ENCODE data around the gene RAB40C. TPM values are rescaled to one million over a fixed set of nuclear protein-coding genes. Genes with fewer than 3 reads are reported as not detected.

RAB40C gene
- total RNA-seq, 1 experiment from 2014 or later, result 30.7 TPM

DNA sequence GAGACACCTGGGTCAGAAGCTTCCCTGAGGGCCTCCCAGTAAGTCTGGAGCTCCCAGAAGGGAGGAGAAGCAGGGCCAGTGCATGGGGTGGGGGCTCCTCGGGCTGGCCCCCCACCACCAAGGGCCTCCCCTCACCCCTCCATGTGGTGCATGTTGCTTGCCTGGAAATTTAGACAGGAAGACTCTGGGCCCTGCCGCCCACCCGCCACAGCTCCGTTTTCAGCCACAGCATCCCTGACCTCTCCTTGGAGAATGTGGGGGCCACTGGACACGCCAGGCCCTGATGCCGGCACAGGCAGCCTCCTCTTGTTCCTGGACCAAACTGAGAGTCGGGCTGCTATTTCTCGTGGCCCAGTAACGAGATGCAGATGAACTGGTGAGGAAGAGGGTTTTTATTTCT is 49.0 kb downstream of the RAB40C start:
- no peaks in the 10 kb centered on the region for H3K27me3 ChIP-seq (ENCODE audit: control insufficient read depth, insufficient read depth, low read length)
- CTCF ChIA-PET, result no interaction called here
- no peaks in the 10 kb centered on the region for H3K36me3 ChIP-seq (ENCODE audit: control insufficient read depth, insufficient read depth, low read length)
- H3K4me1 ChIP-seq (ENCODE audit: control insufficient read depth, insufficient read depth, low read length), result peaks cover 37% of the 10 kb centered on the region
- POLR2A ChIA-PET, result no interaction called here
- no peak overlapping the region for H3K4me3 ChIP-seq (ENCODE audit: low read depth in 2 of 2, low read length in 2 of 2)
- ATAC-seq (no peak), DNase-seq (ENCODE audit: low read depth, low spot score) (no peak)
- intact Hi-C loops (cut with micrococcal nuclease; ENCODE audit: unreplicated experiment) (no loop called here), in situ Hi-C loops (cut with HindIII; ENCODE audit: low pct_unique_long_range_greater_than_20kb, low sequenced_read_pairs) (no loop called here)
- no TSS peak for BruUV-seq (replicated peaks)
- H3K9me3 ChIP-seq (ENCODE audit: control insufficient read depth, insufficient read depth, low read depth, low read length), result no peaks in the 10 kb centered on the region
- peak overlapping the region; percentile 18 for H3K27ac ChIP-seq (ENCODE audit: low read length)
- TF ChIP-seq, protein P1, sequence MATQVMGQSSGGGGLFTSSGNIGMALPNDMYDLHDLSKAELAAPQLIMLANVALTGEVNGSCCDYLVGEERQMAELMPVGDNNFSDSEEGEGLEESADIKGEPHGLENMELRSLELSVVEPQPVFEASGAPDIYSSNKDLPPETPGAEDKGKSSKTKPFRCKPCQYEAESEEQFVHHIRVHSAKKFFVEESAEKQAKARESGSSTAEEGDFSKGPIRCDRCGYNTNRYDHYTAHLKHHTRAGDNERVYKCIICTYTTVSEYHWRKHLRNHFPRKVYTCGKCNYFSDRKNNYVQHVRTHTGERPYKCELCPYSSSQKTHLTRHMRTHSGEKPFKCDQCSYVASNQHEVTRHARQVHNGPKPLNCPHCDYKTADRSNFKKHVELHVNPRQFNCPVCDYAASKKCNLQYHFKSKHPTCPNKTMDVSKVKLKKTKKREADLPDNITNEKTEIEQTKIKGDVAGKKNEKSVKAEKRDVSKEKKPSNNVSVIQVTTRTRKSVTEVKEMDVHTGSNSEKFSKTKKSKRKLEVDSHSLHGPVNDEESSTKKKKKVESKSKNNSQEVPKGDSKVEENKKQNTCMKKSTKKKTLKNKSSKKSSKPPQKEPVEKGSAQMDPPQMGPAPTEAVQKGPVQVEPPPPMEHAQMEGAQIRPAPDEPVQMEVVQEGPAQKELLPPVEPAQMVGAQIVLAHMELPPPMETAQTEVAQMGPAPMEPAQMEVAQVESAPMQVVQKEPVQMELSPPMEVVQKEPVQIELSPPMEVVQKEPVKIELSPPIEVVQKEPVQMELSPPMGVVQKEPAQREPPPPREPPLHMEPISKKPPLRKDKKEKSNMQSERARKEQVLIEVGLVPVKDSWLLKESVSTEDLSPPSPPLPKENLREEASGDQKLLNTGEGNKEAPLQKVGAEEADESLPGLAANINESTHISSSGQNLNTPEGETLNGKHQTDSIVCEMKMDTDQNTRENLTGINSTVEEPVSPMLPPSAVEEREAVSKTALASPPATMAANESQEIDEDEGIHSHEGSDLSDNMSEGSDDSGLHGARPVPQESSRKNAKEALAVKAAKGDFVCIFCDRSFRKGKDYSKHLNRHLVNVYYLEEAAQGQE (IDR thresholded peaks at IDR 0.05; ENCODE audit: insufficient read depth in 1 of 2, low read depth in 2 of 2, low read length in 1 of 2), result no peak
- TF ChIP-seq TCF7L2 (IDR thresholded peaks at IDR 0.05; ENCODE audit: low read depth, low read length) (no peak), POLR2AphosphoS5 (IDR thresholded peaks at IDR 0.05; ENCODE audit: low read depth, low read length) (no peak), SIN3A (IDR thresholded peaks at IDR 0.05; ENCODE audit: borderline replicate concordance, insufficient read depth, low read depth, low read length) (no peak)
- TF ChIP-seq, protein P2, sequence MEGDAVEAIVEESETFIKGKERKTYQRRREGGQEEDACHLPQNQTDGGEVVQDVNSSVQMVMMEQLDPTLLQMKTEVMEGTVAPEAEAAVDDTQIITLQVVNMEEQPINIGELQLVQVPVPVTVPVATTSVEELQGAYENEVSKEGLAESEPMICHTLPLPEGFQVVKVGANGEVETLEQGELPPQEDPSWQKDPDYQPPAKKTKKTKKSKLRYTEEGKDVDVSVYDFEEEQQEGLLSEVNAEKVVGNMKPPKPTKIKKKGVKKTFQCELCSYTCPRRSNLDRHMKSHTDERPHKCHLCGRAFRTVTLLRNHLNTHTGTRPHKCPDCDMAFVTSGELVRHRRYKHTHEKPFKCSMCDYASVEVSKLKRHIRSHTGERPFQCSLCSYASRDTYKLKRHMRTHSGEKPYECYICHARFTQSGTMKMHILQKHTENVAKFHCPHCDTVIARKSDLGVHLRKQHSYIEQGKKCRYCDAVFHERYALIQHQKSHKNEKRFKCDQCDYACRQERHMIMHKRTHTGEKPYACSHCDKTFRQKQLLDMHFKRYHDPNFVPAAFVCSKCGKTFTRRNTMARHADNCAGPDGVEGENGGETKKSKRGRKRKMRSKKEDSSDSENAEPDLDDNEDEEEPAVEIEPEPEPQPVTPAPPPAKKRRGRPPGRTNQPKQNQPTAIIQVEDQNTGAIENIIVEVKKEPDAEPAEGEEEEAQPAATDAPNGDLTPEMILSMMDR (IDR thresholded peaks at IDR 0.05), result no peak

DNA sequence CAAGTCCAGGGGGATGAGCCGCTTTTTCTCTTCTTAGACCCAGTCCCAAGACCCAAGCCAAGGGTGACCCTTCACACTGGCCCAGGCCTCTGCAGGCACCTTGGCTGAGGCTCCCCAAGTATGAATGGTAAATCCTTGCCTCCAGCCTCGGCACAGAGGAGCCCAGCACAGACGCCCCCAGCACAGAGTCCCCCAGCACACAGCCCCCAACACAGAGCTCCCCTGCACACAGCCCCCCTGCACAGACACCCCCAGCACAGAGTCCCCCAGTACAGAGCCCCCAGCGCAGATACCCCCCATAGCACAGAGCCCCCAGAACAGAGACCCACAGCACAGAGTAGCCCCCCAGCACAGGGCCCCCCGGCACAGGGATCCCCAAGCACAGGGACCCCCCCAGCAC is 50.7 kb downstream of the RAB40C start:
- ChIA-PET CTCF (no interaction called here), POLR2A (no interaction called here)
- Histone ChIP-seq H3K27ac (ENCODE audit: low read length) (peak overlapping the region; percentile 66), H3K36me3 (ENCODE audit: control insufficient read depth, insufficient read depth, low read length) (no peaks in the 10 kb centered on the region), H3K27me3 (ENCODE audit: control insufficient read depth, insufficient read depth, low read length) (no peaks in the 10 kb centered on the region), H3K4me1 (ENCODE audit: control insufficient read depth, insufficient read depth, low read length) (peaks cover 44% of the 10 kb centered on the region), H3K9me3 (ENCODE audit: control insufficient read depth, insufficient read depth, low read depth, low read length) (no peaks in the 10 kb centered on the region), H3K4me3 (ENCODE audit: low read depth in 2 of 2, low read length in 2 of 2) (peak overlapping the region in 1 of 2 experiments; percentile 64; a peak in 3 of 4 replicates)
- ATAC-seq, result no peak
- no peak for DNase-seq (ENCODE audit: low read depth, low spot score)
- BruUV-seq (replicated peaks), result no TSS peak
- no peak for TF ChIP-seq SIN3A (IDR thresholded peaks at IDR 0.05; ENCODE audit: borderline replicate concordance, insufficient read depth, low read depth, low read length)
- TF ChIP-seq, protein P2 (IDR thresholded peaks at IDR 0.05), result no peak
- TF ChIP-seq, protein P1 (IDR thresholded peaks at IDR 0.05; ENCODE audit: insufficient read depth in 1 of 2, low read depth in 2 of 2, low read length in 1 of 2), result no peak
- no peak for TF ChIP-seq POLR2AphosphoS5 (IDR thresholded peaks at IDR 0.05; ENCODE audit: low read depth, low read length)
- TF ChIP-seq TCF7L2 (IDR thresholded peaks at IDR 0.05; ENCODE audit: low read depth, low read length), result no peak
- in situ Hi-C loops (cut with HindIII; ENCODE audit: low pct_unique_long_range_greater_than_20kb, low sequenced_read_pairs), result no loop called here
- intact Hi-C loops (cut with micrococcal nuclease; ENCODE audit: unreplicated experiment), result no loop called here
